Neuronal stem cell (in vitro differentiated cells): ENCODE data around the gene SPOCK1.

ENCODE experiments used
- DNase-seq: peaks from one replicate; pipeline ENCODE4 v3.0.0-alpha.2; 2013; ENCODE audit warnings: low spot score
- H2AFZ ChIP-seq: one replicate; pipeline ENCODE4 v1.6.1; 2013; ENCODE audit warnings: mild to moderate bottlenecking, low read length, inconsistent platforms
- H2AK5ac ChIP-seq: 2 replicates; pipeline ENCODE4 v1.6.1; 2013; ENCODE audit warnings: low read depth, mild to moderate bottlenecking, inconsistent platforms, low read length, moderate library complexity, mixed read lengths
- H2BK120ac ChIP-seq: 2 replicates; pipeline ENCODE4 v1.6.1; 2013; ENCODE audit warnings: low read depth, mild to moderate bottlenecking, inconsistent platforms, low read length, moderate library complexity, mixed read lengths
- H2BK12ac ChIP-seq: one replicate; pipeline ENCODE4 v1.6.1; 2013; ENCODE audit warnings: low read length, inconsistent platforms
- H2BK15ac ChIP-seq: 2 replicates; pipeline ENCODE4 v1.6.1; 2013; ENCODE audit warnings: mild to moderate bottlenecking, low read length, inconsistent platforms, mixed read lengths
- H2BK5ac ChIP-seq: one replicate; pipeline ENCODE4 v1.6.1; 2013; ENCODE audit warnings: inconsistent platforms, mild to moderate bottlenecking, low read length, moderate library complexity
- H3K14ac ChIP-seq: one replicate; pipeline ENCODE4 v1.6.1; 2013; ENCODE audit warnings: low read length, inconsistent platforms
- H3K18ac ChIP-seq: 2 replicates; pipeline ENCODE4 v1.6.1; 2013; ENCODE audit warnings: low read length, inconsistent platforms
- H3K23ac ChIP-seq: 2 replicates; pipeline ENCODE4 v1.6.1; 2013; ENCODE audit warnings: low read depth, mild to moderate bottlenecking, mixed read lengths, low read length, inconsistent platforms; ENCODE audit not compliant: poor library complexity
- H3K27ac ChIP-seq: replicated peaks from 3 replicates; pipeline ENCODE4 v1.5.1; 2013; ENCODE audit warnings: low read length, inconsistent platforms
- H3K27me3 ChIP-seq, 3 experiments: 2 replicates each; pipeline ENCODE4 v1.6.1; 2013; ENCODE audit warnings: low read length in 3 of 3, mild to moderate bottlenecking in 2 of 3, inconsistent platforms in 1 of 3, low read depth in 1 of 3, mixed read lengths in 1 of 3, moderate library complexity in 1 of 3; ENCODE audit not compliant: control insufficient read depth in 3 of 3, insufficient read depth in 3 of 3
- H3K36me3 ChIP-seq, 2 donors: replicated peaks in 1 of 2; 2 replicates each; pipeline ENCODE4 v1.6.1; 2013; ENCODE audit warnings: low read length in 2 of 2; ENCODE audit not compliant: control insufficient read depth in 2 of 2, insufficient read depth in 2 of 2
- H3K4ac ChIP-seq: 2 replicates; pipeline ENCODE4 v1.6.1; 2013; ENCODE audit warnings: inconsistent platforms, mild to moderate bottlenecking, low read length, moderate library complexity
- H3K4me1 ChIP-seq, 2 donors: 1 replicate in 1 of 2; 2 replicates in 1 of 2; pipeline ENCODE4 v1.6.1; 2013; ENCODE audit warnings: low read length in 2 of 2, low read depth in 1 of 2; ENCODE audit not compliant: control insufficient read depth in 2 of 2, insufficient read depth in 1 of 2
- H3K4me2 ChIP-seq: one replicate; pipeline ENCODE4 v1.6.1; 2013; ENCODE audit warnings: mild to moderate bottlenecking, low read length, inconsistent platforms; ENCODE audit not compliant: insufficient read depth, poor library complexity, severe bottlenecking
- H3K4me3 ChIP-seq, 2 donors: 2 replicates each; pipeline ENCODE4 v1.5.1; 2013; ENCODE audit warnings: low read length in 2 of 2, mild to moderate bottlenecking in 2 of 2, inconsistent platforms in 1 of 2, moderate library complexity in 1 of 2
- H3K79me1 ChIP-seq: one replicate; pipeline ENCODE4 v1.6.1; 2013; ENCODE audit warnings: low read depth, mild to moderate bottlenecking, inconsistent platforms, low read length, moderate library complexity
- H3K9ac ChIP-seq: one replicate; pipeline ENCODE4 v1.6.1; 2013; ENCODE audit warnings: mild to moderate bottlenecking, low read depth, low read length, inconsistent platforms; ENCODE audit not compliant: poor library complexity
- H3K9me3 ChIP-seq, 2 donors: replicated peaks in 1 of 2; 2 replicates each; pipeline versions ENCODE3 to v1.6.1; 2013; ENCODE audit warnings: low read length in 2 of 2, mild to moderate bottlenecking in 2 of 2, inconsistent platforms in 1 of 2, low read depth in 1 of 2, mixed read lengths in 1 of 2, moderate library complexity in 1 of 2; ENCODE audit not compliant: control insufficient read depth in 2 of 2, insufficient read depth in 1 of 2
- H4K8ac ChIP-seq: one replicate; pipeline ENCODE4 v1.6.1; 2013; ENCODE audit warnings: low read depth, mild to moderate bottlenecking, inconsistent platforms, low read length, moderate library complexity
- H4K91ac ChIP-seq: one replicate; pipeline ENCODE4 v1.6.1; 2013; ENCODE audit warnings: low read length, low read depth, mild to moderate bottlenecking, inconsistent platforms; ENCODE audit not compliant: poor library complexity
- WGBS, 2 donors: extraction: QIAGEN DNeasy Blood & Tissue Kit; methylation state at CpG; one replicate each; pipeline ENCODE4 v1.1.7; 2013; ENCODE audit warnings: missing lambda C conversion rate in 2 of 2, mixed read lengths in 1 of 2; ENCODE audit not compliant: insufficient read length in 2 of 2, insufficient replicate concordance in 1 of 2; ENCODE audit errors: extremely low coverage in 2 of 2; 5-methylcytosine and 5-hydroxymethylcytosine counted together

Gene SPOCK1

GRCh38 chr5:137023371-137023770 is 475.8 kb downstream of the SPOCK1 start:
- Histone ChIP-seq H3K9me3 (no peaks in the 10 kb centered on the region), H3K9ac (no peak overlapping the region), H3K18ac (no peak overlapping the region), H4K91ac (no peak overlapping the region), H3K36me3 (no peaks in the 10 kb centered on the region), H3K4ac (no peak overlapping the region), H2BK15ac (no peak overlapping the region), H3K27me3 (no peaks in the 10 kb centered on the region), H2BK120ac (no peak overlapping the region), H3K4me2 (no peak overlapping the region), H3K79me1 (no peaks in the 10 kb centered on the region), H3K14ac (no peak overlapping the region), H2BK12ac (no peak overlapping the region), H2AFZ (no peak overlapping the region), H4K8ac (no peak overlapping the region), H3K27ac (no peak overlapping the region), H3K23ac (no peak overlapping the region), H3K4me1 (peaks cover 0 to 6% of the 10 kb centered on the region in 2 donors), H2AK5ac (no peak overlapping the region), H2BK5ac (no peak overlapping the region), H3K4me3 (no peak overlapping the region)
- no CpG with 5 or more reads among the region's 5 CpGs for WGBS, 2 donors
- no peak for DNase-seq

GRCh38 chr5:137022725-137023124 is 476.4 kb downstream of the SPOCK1 start:
- H4K91ac ChIP-seq: no peak overlapping the region
- DNase-seq: no peak
- H3K14ac ChIP-seq: no peak overlapping the region
- WGBS, 2 donors: no CpG with 5 or more reads among the region's 2 CpGs
- no peak overlapping the region for H2BK120ac ChIP-seq
- no peak overlapping the region for H3K9ac ChIP-seq
- peak overlapping the region; percentile 15 for H2AFZ ChIP-seq
- no peak overlapping the region for H3K27ac ChIP-seq
- no peaks in the 10 kb centered on the region for H3K27me3 ChIP-seq
- H3K79me1 ChIP-seq: no peaks in the 10 kb centered on the region
- no peaks in the 10 kb centered on the region for H3K36me3 ChIP-seq
- peaks cover 0 to 6% of the 10 kb centered on the region in 2 donors for H3K4me1 ChIP-seq
- no peak overlapping the region for H2BK15ac ChIP-seq
- no peak overlapping the region for H4K8ac ChIP-seq
- no peaks in the 10 kb centered on the region for H3K9me3 ChIP-seq
- no peak overlapping the region for H3K18ac ChIP-seq
- H2BK5ac ChIP-seq: no peak overlapping the region
- no peak overlapping the region for H2BK12ac ChIP-seq
- no peak overlapping the region for H3K4me2 ChIP-seq
- no peak overlapping the region for H3K4me3 ChIP-seq
- H3K4ac ChIP-seq: no peak overlapping the region
- H2AK5ac ChIP-seq: no peak overlapping the region
- no peak overlapping the region for H3K23ac ChIP-seq

- H3K9ac ChIP-seq: no peak overlapping the region
- DNase-seq: no peak
- no peak overlapping the region for H4K91ac ChIP-seq
- peak overlapping the region; percentile 19 for H3K18ac ChIP-seq
- no peaks in the 10 kb centered on the region for H3K27me3 ChIP-seq
- H3K4me2 ChIP-seq: no peak overlapping the region
- H2BK15ac ChIP-seq: no peak overlapping the region
- H2BK5ac ChIP-seq: no peak overlapping the region
- H2AK5ac ChIP-seq: no peak overlapping the region
- no peak overlapping the region for H3K14ac ChIP-seq
- no peaks in the 10 kb centered on the region for H3K9me3 ChIP-seq
- H4K8ac ChIP-seq: no peak overlapping the region
- H3K4me3 ChIP-seq: no peak overlapping the region
- peaks cover under 1 to 6% of the 10 kb centered on the region in 2 donors for H3K4me1 ChIP-seq
- H3K36me3 ChIP-seq: no peaks in the 10 kb centered on the region
- H2BK120ac ChIP-seq: no peak overlapping the region
- H3K79me1 ChIP-seq: no peaks in the 10 kb centered on the region
- no CpG with 5 or more reads among the region's 3 CpGs for WGBS, 2 donors
- no peak overlapping the region for H3K23ac ChIP-seq
- no peak overlapping the region for H2BK12ac ChIP-seq
- H3K4ac ChIP-seq: no peak overlapping the region
- no peak overlapping the region for H3K27ac ChIP-seq
- no peak overlapping the region for H2AFZ ChIP-seq
These were observed 477.1 kb downstream of the SPOCK1 start for GRCh38 chr5:137022043-137022442.

GRCh38 chr5:137019229-137019628 is 479.9 kb downstream of the SPOCK1 start:
- Histone ChIP-seq H3K14ac (no peak overlapping the region), H2BK5ac (no peak overlapping the region), H3K79me1 (no peaks in the 10 kb centered on the region), H3K27ac (no peak overlapping the region), H2AFZ (no peak overlapping the region), H3K18ac (no peak overlapping the region), H3K27me3 (no peaks in the 10 kb centered on the region), H3K4me3 (no peak overlapping the region), H2BK15ac (no peak overlapping the region), H4K91ac (no peak overlapping the region), H3K9ac (no peak overlapping the region), H2BK120ac (no peak overlapping the region), H3K23ac (no peak overlapping the region), H2BK12ac (no peak overlapping the region), H3K9me3 (no peaks in the 10 kb centered on the region), H4K8ac (no peak overlapping the region), H3K4me2 (no peak overlapping the region), H3K36me3 (no peaks in the 10 kb centered on the region), H3K4ac (no peak overlapping the region), H3K4me1 (peaks cover 6 to 9% of the 10 kb centered on the region in 2 donors), H2AK5ac (no peak overlapping the region)
- no peak for DNase-seq
- no CpG with 5 or more reads among the region's 3 CpGs for whole genome bisulfite sequencing, 2 donors
